SK-N-SH (cell line): ENCODE data around the gene CTPS1. TPM values are rescaled to one million over a fixed set of nuclear protein-coding genes. Genes with fewer than 3 reads are reported as not detected.

ENCODE experiments used
- CTCF ChIA-PET: fragments of 300-600, 350-600 bp; formaldehyde crosslinking; extraction: SDS; loops from one replicate; lab custom pipeline; 2021; lab: Yijun Ruan, JAX
- POLR2A ChIA-PET: fragments of 350-600 bp; sonication (Branson Sonifier 250); formaldehyde crosslinking; extraction: SDS; loops from one replicate; lab custom pipeline; 2020; ENCODE audit warnings: antibody characterized with exemption, inconsistent platforms; lab: Yijun Ruan, JAX
- DNase-seq: peaks from one replicate; pipeline ENCODE4 v3.0.0; 2012
- H2AFZ ChIP-seq: fragments of 200-600 bp; sonication (generic); 2 replicates; pipeline ENCODE4 v1.8.1; 2016; ENCODE audit warnings: antibody characterized with exemption, mild to moderate bottlenecking, low read depth
- H3F3A ChIP-seq: fragments of 200-600 bp; sonication (generic); replicated peaks from 2 replicates; pipeline ENCODE3; 2016; ENCODE audit warnings: antibody characterized with exemption, mild to moderate bottlenecking; ENCODE audit not compliant: insufficient read depth
- H3K27ac ChIP-seq, 2 experiments: fragments of 200-500 bp in 1 of 2; fragments of 200-600 bp in 1 of 2; sonication (Bioruptor generic) in 1 of 2; sonication (generic), shearing (Covaris generic) in 1 of 2; 2 replicates each; pipeline versions ENCODE4 v1.5.1 to v1.6.1; 2014 to 2016; ENCODE audit warnings: low read depth in 2 of 2, inconsistent platforms in 1 of 2, low read length in 1 of 2, mild to moderate bottlenecking in 1 of 2, mixed read lengths in 1 of 2
- H3K27me3 ChIP-seq: fragments of 200-600 bp; sonication (generic), shearing (Covaris generic); 2 replicates; pipeline ENCODE4 v1.6.1; 2016; ENCODE audit warnings: mixed run types; ENCODE audit not compliant: insufficient read depth
- H3K36me3 ChIP-seq, 2 experiments: fragments of 200-500 bp in 1 of 2; fragments of 200-600 bp in 1 of 2; sonication (Bioruptor generic) in 1 of 2; sonication (generic) in 1 of 2; replicated peaks in 1 of 2; 2 replicates each; pipeline versions ENCODE3 to v1.5.1; 2014 to 2016; ENCODE audit warnings: low read length in 1 of 2, mild to moderate bottlenecking in 1 of 2; ENCODE audit not compliant: insufficient read depth in 2 of 2, control insufficient read depth in 1 of 2
- H3K4me1 ChIP-seq, 2 experiments: fragments of 200-500 bp in 1 of 2; fragments of 200-600 bp in 1 of 2; sonication (Bioruptor generic) in 1 of 2; sonication (generic), shearing (Covaris generic) in 1 of 2; 2 replicates each; pipeline versions ENCODE4 v1.5.1 to v1.6.1; 2014 to 2016; ENCODE audit warnings: low read depth in 1 of 2, low read length in 1 of 2, mixed run types in 1 of 2; ENCODE audit not compliant: insufficient read depth in 2 of 2, control insufficient read depth in 1 of 2
- H3K4me2 ChIP-seq: fragments of 200-600 bp; sonication (generic), shearing (Covaris generic); 2 replicates; pipeline ENCODE4 v1.6.1; 2017; ENCODE audit warnings: mixed run types
- H3K4me3 ChIP-seq, 2 experiments: fragments of 200-500 bp in 1 of 2; fragments of 200-600 bp in 1 of 2; sonication (Bioruptor generic) in 1 of 2; sonication (generic), shearing (Covaris generic) in 1 of 2; 2 replicates each; pipeline versions ENCODE4 v1.5.1 to v1.8.1; 2014 to 2016; ENCODE audit warnings: low read depth in 2 of 2, inconsistent platforms in 1 of 2, low read length in 1 of 2, mild to moderate bottlenecking in 1 of 2, mixed read lengths in 1 of 2, moderate library complexity in 1 of 2
- H3K79me2 ChIP-seq: fragments of 200-600 bp; sonication (generic); 2 replicates; pipeline ENCODE4 v1.8.1; 2017; ENCODE audit warnings: mild to moderate bottlenecking; ENCODE audit not compliant: insufficient read depth
- H3K9ac ChIP-seq: fragments of 200-600 bp; sonication (generic); 2 replicates; pipeline ENCODE4 v1.6.1; 2017; ENCODE audit warnings: mixed run types
- H3K9me2 ChIP-seq: fragments of 200-600 bp; sonication (generic); 2 replicates; pipeline ENCODE4 v1.6.1; 2017; ENCODE audit warnings: mixed run types
- H3K9me3 ChIP-seq: fragments of 200-600 bp; sonication (generic); 2 replicates; pipeline ENCODE4 v1.6.1; 2017; ENCODE audit warnings: mixed run types, mild to moderate bottlenecking, moderate library complexity
- H4K20me1 ChIP-seq: fragments of 200-600 bp; sonication (generic); 2 replicates; pipeline ENCODE4 v1.6.1; 2017; ENCODE audit warnings: mild to moderate bottlenecking, mixed run types; ENCODE audit not compliant: insufficient read depth
- EP300 ChIP-seq, 2 experiments: IDR thresholded peaks; 2 replicates each; pipeline versions ENCODE4 v1.4.0 to v1.6.1; 2012; ENCODE audit warnings: borderline replicate concordance in 1 of 2, low read depth in 1 of 2, low read length in 1 of 2
- EZH2phosphoT487 ChIP-seq: fragments of 200-600 bp; sonication (generic); IDR thresholded peaks from 2 replicates; pipeline ENCODE4 v1.6.1; 2017; ENCODE audit warnings: low read depth, mixed run types, mild to moderate bottlenecking, antibody characterized with exemption, moderate library complexity, borderline replicate concordance
- FOXM1 ChIP-seq: IDR thresholded peaks from 2 replicates; pipeline ENCODE4 v1.4.0; 2012; ENCODE audit warnings: low read depth, mild to moderate bottlenecking
- GATA2 ChIP-seq: sonication (generic); formaldehyde crosslinking; IDR thresholded peaks from 2 replicates; pipeline ENCODE4 v1.5.0; 2020; ENCODE audit warnings: mild to moderate bottlenecking, missing genetic modification reagents
- MEF2A ChIP-seq: IDR thresholded peaks from 2 replicates; pipeline ENCODE4 v1.4.0; 2012; ENCODE audit warnings: low read depth, borderline replicate concordance
- POLR2AphosphoS5 ChIP-seq: IDR thresholded peaks from 2 replicates; pipeline ENCODE4 v1.6.1; 2012; ENCODE audit warnings: low read depth, low read length
- RAD21 ChIP-seq: IDR thresholded peaks from 2 replicates; pipeline ENCODE4 v1.6.1; 2012; ENCODE audit warnings: mild to moderate bottlenecking, low read length
- RCOR1 ChIP-seq: fragments of 150-350 bp; IDR thresholded peaks from 2 replicates; pipeline ENCODE4 v1.6.1; 2017; ENCODE audit warnings: antibody characterized with exemption, low read length
- RFX5 ChIP-seq: IDR thresholded peaks from 2 replicates; pipeline ENCODE4 v1.6.1; 2012; ENCODE audit warnings: mild to moderate bottlenecking, improper control_type of control experiment, low read length
- RXRA ChIP-seq: IDR thresholded peaks from 2 replicates; pipeline ENCODE4 v1.4.0; 2012; ENCODE audit warnings: low read depth, mild to moderate bottlenecking, borderline replicate concordance
- SIN3A ChIP-seq: IDR thresholded peaks from 2 replicates; pipeline ENCODE4 v1.6.1; 2012; ENCODE audit warnings: low read depth, mild to moderate bottlenecking, low read length, moderate library complexity, borderline replicate concordance
- TAF1 ChIP-seq: IDR thresholded peaks from 2 replicates; pipeline ENCODE4 v1.6.1; 2012; ENCODE audit warnings: low read depth, mild to moderate bottlenecking, low read length, moderate library complexity, borderline replicate concordance
- WGBS: methylation state at CpG from one replicate; pipeline ENCODE4 v1.1.6; 2017; ENCODE audit warnings: low lambda C conversion rate; 5-methylcytosine and 5-hydroxymethylcytosine counted together
- polyA plus RNA-seq, 3 experiments: library from polyadenylated mRNA; depleted of rRNA; stranded (reverse); fragments of >200 nt; gene quantifications; 2 replicates each; pipeline ENCODE4 v1.2.3, GENCODE V29; 2012
- TF ChIP-seq, protein P1 (sequence below): IDR thresholded peaks from 2 replicates; pipeline ENCODE4 v1.4.0; 2012; ENCODE audit warnings: low read depth, borderline replicate concordance
- TF ChIP-seq, protein P2 (sequence below): fragments of 200-600 bp; sonication (generic); IDR thresholded peaks from 2 replicates; pipeline ENCODE4 v1.6.1; 2017; ENCODE audit warnings: antibody characterized with exemption, mild to moderate bottlenecking, moderate library complexity
- TF ChIP-seq, protein P3 (sequence below): fragments of 150-350 bp; IDR thresholded peaks from 2 replicates; pipeline ENCODE4 v1.6.1; 2017; ENCODE audit warnings: antibody characterized with exemption, low read length, low read depth, borderline replicate concordance
- TF ChIP-seq, protein P4 (sequence below): IDR thresholded peaks from 2 replicates; pipeline ENCODE4 v1.4.0; 2012; ENCODE audit warnings: low read depth
- TF ChIP-seq, protein P5 (sequence below): fragments of 150-350 bp; IDR thresholded peaks from 2 replicates; pipeline ENCODE4 v1.6.1; 2016; ENCODE audit warnings: mild to moderate bottlenecking, low read depth, low read length

CTPS1 gene
- polyA plus RNA-seq, 1 of the 3 experiments (the other 2 are of a cell fraction): 34.5 TPM

DNA sequence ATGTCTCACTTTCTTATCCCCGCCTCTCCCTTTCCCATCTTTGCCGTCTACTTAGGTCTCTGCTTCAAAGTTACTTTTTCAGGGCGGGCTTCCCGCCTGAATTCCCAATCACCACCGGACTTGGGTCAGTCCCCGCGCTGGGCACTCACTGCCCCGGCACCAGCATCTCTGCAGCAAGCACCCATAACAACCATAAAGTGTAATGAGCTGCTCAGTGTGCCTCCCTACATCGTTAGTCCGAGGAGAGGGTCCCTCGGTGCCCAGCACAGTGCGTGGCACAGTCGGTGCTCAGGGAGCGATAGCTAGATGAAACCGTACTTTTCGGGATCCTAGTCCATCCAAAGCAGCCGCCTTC lies 633 bp upstream of the CTPS1 start:
- Histone ChIP-seq H3K4me2 (peak overlapping the region; percentile 94), H4K20me1 (peaks cover 30% of the 10 kb centered on the region), H3K9me2 (no peaks in the 10 kb centered on the region), H3K9ac (peak overlapping the region; percentile 87), H3K27me3 (no peaks in the 10 kb centered on the region), H3K9me3 (no peaks in the 10 kb centered on the region), H3K4me1 (peaks cover 23 to 29% of the 10 kb centered on the region in 2 experiments), H2AFZ (peak overlapping the region; percentile 85), H3K27ac (peak overlapping the region; percentile 87 to 94), H3K79me2 (peaks cover 39% of the 10 kb centered on the region), H3K4me3 (peak overlapping the region; percentile 73 to 74), H3K36me3 (peaks cover 3 to 7% of the 10 kb centered on the region in 2 experiments), H3F3A (peaks cover 41% of the 10 kb centered on the region)
- POLR2A ChIA-PET: interaction anchor here (0.9 to 2.3 kb wide), 4 partner anchors 16 to 117 kb away, joined by 3 to 14 read pairs (median 3); partner anchors contain the start of gene CITED4
- no peak for DNase-seq
- TF ChIP-seq, protein P1, sequence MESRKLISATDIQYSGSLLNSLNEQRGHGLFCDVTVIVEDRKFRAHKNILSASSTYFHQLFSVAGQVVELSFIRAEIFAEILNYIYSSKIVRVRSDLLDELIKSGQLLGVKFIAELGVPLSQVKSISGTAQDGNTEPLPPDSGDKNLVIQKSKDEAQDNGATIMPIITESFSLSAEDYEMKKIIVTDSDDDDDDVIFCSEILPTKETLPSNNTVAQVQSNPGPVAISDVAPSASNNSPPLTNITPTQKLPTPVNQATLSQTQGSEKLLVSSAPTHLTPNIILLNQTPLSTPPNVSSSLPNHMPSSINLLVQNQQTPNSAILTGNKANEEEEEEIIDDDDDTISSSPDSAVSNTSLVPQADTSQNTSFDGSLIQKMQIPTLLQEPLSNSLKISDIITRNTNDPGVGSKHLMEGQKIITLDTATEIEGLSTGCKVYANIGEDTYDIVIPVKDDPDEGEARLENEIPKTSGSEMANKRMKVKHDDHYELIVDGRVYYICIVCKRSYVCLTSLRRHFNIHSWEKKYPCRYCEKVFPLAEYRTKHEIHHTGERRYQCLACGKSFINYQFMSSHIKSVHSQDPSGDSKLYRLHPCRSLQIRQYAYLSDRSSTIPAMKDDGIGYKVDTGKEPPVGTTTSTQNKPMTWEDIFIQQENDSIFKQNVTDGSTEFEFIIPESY: no peak
- 71% methylated on average over 15 of the region's 17 CpGs for WGBS
- CTCF ChIA-PET: interaction anchor here (0.6 to 3.4 kb wide), 3 partner anchors 25 to 713 kb away, joined by 3 to 16 read pairs (median 3); no protein-coding TSS in a partner anchor

DNA sequence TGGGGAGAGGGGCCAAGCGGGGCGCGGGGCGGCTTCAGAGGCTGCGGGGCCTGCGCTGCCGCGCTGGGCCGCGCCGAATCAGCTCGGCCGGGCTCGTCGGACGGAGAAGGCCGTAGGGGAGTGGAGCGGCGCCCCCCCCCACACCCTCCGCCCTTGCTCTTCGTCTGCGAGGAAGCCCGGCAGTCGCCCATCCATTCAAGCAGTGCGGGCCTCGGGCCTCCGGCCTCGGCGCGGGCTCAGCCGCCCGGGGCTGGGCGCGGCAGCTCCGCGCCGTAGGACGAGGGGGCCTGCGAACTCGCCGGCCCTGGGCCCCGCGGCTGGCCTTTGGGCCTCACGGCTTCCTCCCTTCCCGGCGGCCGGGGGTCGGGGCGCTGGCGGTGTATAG lies 564 bp downstream of the CTPS1 start:
- peaks cover 51% of the 10 kb centered on the region for H3K79me2 ChIP-seq
- H4K20me1 ChIP-seq: peaks cover 37% of the 10 kb centered on the region
- H3K4me2 ChIP-seq: peak overlapping the region; percentile 94
- no peak for DNase-seq
- no peaks in the 10 kb centered on the region for H3K9me3 ChIP-seq
- WGBS: no CpG with 5 or more reads among the region's 50 CpGs
- no peak for TF ChIP-seq RAD21
- no peak for TF ChIP-seq MEF2A
- no peak for TF ChIP-seq RXRA
- no peak for TF ChIP-seq POLR2AphosphoS5
- no peak for TF ChIP-seq RFX5
- no peak for TF ChIP-seq EZH2phosphoT487
- no peak for TF ChIP-seq TAF1
- TF ChIP-seq, protein P2, sequence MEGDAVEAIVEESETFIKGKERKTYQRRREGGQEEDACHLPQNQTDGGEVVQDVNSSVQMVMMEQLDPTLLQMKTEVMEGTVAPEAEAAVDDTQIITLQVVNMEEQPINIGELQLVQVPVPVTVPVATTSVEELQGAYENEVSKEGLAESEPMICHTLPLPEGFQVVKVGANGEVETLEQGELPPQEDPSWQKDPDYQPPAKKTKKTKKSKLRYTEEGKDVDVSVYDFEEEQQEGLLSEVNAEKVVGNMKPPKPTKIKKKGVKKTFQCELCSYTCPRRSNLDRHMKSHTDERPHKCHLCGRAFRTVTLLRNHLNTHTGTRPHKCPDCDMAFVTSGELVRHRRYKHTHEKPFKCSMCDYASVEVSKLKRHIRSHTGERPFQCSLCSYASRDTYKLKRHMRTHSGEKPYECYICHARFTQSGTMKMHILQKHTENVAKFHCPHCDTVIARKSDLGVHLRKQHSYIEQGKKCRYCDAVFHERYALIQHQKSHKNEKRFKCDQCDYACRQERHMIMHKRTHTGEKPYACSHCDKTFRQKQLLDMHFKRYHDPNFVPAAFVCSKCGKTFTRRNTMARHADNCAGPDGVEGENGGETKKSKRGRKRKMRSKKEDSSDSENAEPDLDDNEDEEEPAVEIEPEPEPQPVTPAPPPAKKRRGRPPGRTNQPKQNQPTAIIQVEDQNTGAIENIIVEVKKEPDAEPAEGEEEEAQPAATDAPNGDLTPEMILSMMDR: no peak
- TF ChIP-seq, protein P3, sequence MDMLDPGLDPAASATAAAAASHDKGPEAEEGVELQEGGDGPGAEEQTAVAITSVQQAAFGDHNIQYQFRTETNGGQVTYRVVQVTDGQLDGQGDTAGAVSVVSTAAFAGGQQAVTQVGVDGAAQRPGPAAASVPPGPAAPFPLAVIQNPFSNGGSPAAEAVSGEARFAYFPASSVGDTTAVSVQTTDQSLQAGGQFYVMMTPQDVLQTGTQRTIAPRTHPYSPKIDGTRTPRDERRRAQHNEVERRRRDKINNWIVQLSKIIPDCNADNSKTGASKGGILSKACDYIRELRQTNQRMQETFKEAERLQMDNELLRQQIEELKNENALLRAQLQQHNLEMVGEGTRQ: no peak
- no peak for TF ChIP-seq FOXM1
- TF ChIP-seq, protein P4, sequence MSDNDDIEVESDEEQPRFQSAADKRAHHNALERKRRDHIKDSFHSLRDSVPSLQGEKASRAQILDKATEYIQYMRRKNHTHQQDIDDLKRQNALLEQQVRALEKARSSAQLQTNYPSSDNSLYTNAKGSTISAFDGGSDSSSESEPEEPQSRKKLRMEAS: no peak
- TF ChIP-seq RCOR1: no peak
- no peak for TF ChIP-seq SIN3A
- TF ChIP-seq EP300 (IDR thresholded peaks at IDR 0.05; ENCODE audit: borderline replicate concordance in 1 of 2, low read depth in 1 of 2, low read length in 1 of 2): no peak
- TF ChIP-seq, protein P5, sequence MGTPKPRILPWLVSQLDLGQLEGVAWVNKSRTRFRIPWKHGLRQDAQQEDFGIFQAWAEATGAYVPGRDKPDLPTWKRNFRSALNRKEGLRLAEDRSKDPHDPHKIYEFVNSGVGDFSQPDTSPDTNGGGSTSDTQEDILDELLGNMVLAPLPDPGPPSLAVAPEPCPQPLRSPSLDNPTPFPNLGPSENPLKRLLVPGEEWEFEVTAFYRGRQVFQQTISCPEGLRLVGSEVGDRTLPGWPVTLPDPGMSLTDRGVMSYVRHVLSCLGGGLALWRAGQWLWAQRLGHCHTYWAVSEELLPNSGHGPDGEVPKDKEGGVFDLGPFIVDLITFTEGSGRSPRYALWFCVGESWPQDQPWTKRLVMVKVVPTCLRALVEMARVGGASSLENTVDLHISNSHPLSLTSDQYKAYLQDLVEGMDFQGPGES: no peak
- no peak for TF ChIP-seq GATA2 (CRISPR knock-in tag)
- TF ChIP-seq, all 33 proteins: peak for 0
- peak overlapping the region; percentile 87 for H3K9ac ChIP-seq
- H3K4me1 ChIP-seq: peaks cover 23 to 36% of the 10 kb centered on the region in 2 experiments
- CTCF ChIA-PET: interaction anchor here (1.2 to 3.4 kb wide), 2 partner anchors 24 to 28 kb away, joined by 4 to 16 read pairs; no protein-coding TSS in a partner anchor
- H3F3A ChIP-seq: peaks cover 44% of the 10 kb centered on the region
- peak overlapping the region; percentile 73 to 74 for H3K4me3 ChIP-seq
- no peaks in the 10 kb centered on the region for H3K9me2 ChIP-seq
- H3K36me3 ChIP-seq: peaks cover 15 to 16% of the 10 kb centered on the region in 2 experiments
- POLR2A ChIA-PET: interaction anchor here (0.9 to 2.3 kb wide), 4 partner anchors 22 to 288 kb away, joined by 3 to 14 read pairs (median 3); partner anchors contain the start of gene NFYC
- H3K27ac ChIP-seq: peak overlapping the region; percentile 87 to 94
- H2AFZ ChIP-seq: no peak overlapping the region
- H3K27me3 ChIP-seq: no peaks in the 10 kb centered on the region
